GM18511 (cell line): ENCODE data around the gene KCNE3.
"Not testable (repeated sequence)": the region's sequence is repeated elsewhere in the genome, so short reads cannot be mapped to it uniquely, and the experiment has no call there.

ENCODE experiments used
- ATAC-seq: cut with Tn5 transposase; IDR thresholded peaks from one replicate; pipeline ENCODE4 v1.9.1; 2021; ENCODE audit warnings: mild to moderate bottlenecking, moderate library complexity; ENCODE audit not compliant: unreplicated experiment

The KCNE3 gene

GRCh38 chr11:74444173-74444826 lies 23.0 kb downstream of the KCNE3 start:
- ATAC-seq = no peak

- no peak for ATAC-seq
Measured at GRCh38 chr11:74443071-74443864, 24.1 kb downstream of the KCNE3 start.

GRCh38 chr11:74442636-74443035 lies 24.7 kb downstream of the KCNE3 start:
- no peak for ATAC-seq

GRCh38 chr11:74438681-74439080 lies 28.7 kb downstream of the KCNE3 start:
- ATAC-seq = no peak

GRCh38 chr11:74437441-74438042 lies 29.8 kb downstream of the KCNE3 start:
- ATAC-seq = no peak

GRCh38 chr11:74434528-74434927 lies 32.8 kb downstream of the KCNE3 start:
- no peak for ATAC-seq

GRCh38 chr11:74429205-74429604 lies 38.1 kb downstream of the KCNE3 start:
- ATAC-seq = no peak

- ATAC-seq = no peak
Measured at GRCh38 chr11:74427384-74427886, 39.9 kb downstream of the KCNE3 start.

GRCh38 chr11:74425100-74425499 lies 42.2 kb downstream of the KCNE3 start:
- ATAC-seq = no peak

GRCh38 chr11:74418509-74418895 lies 48.8 kb downstream of the KCNE3 start:
- ATAC-seq = no peak

GRCh38 chr11:74417860-74418508 lies 49.4 kb downstream of the KCNE3 start:
- no peak for ATAC-seq

GRCh38 chr11:74417379-74417804 lies 50.0 kb downstream of the KCNE3 start:
- ATAC-seq = no peak

GRCh38 chr11:74416974-74417373 lies 50.4 kb downstream of the KCNE3 start:
- not testable (repeated sequence) for ATAC-seq

- ATAC-seq = no peak
Measured at GRCh38 chr11:74412733-74413359, 54.5 kb downstream of the KCNE3 start.

- no peak for ATAC-seq
Measured at GRCh38 chr11:74412321-74412720, 55.0 kb downstream of the KCNE3 start.

- no peak for ATAC-seq
Measured at GRCh38 chr11:74409633-74410032, 57.7 kb downstream of the KCNE3 start.
